Parathyroid adenoma (tissue), 2 donors: ENCODE data around the gene TBC1D8.

Experiments
- H2AFZ ChIP-seq: fragments of 300-600 bp; sonication (generic); one replicate; pipeline ENCODE4 v1.7.0; 2017; ENCODE audit warnings: antibody characterized with exemption, mild to moderate bottlenecking
- H3K27ac ChIP-seq: fragments of 300-600 bp; sonication (generic); one replicate; pipeline ENCODE4 v1.7.0; 2017
- H3K27me3 ChIP-seq: fragments of 300-600 bp; sonication (generic); one replicate; pipeline ENCODE4 v1.7.0; 2017; ENCODE audit warnings: low read length; ENCODE audit not compliant: control insufficient read depth, insufficient read depth
- H3K36me3 ChIP-seq: fragments of 300-600 bp; sonication (generic); one replicate; pipeline ENCODE4 v1.7.0; 2017; ENCODE audit warnings: low read length; ENCODE audit not compliant: control insufficient read depth, insufficient read depth
- H3K4me1 ChIP-seq: fragments of 300-600 bp; sonication (generic); one replicate; pipeline ENCODE4 v1.7.0; 2017; ENCODE audit warnings: control low read depth
- H3K4me2 ChIP-seq: fragments of 300-600 bp; sonication (generic); one replicate; pipeline ENCODE4 v1.7.0; 2017; ENCODE audit warnings: low read length
- H3K4me3 ChIP-seq: fragments of 300-600 bp; sonication (generic); one replicate; pipeline ENCODE4 v1.7.0; 2017; ENCODE audit warnings: low read depth, low read length
- H3K79me2 ChIP-seq: fragments of 300-600 bp; sonication (generic); one replicate; pipeline ENCODE4 v1.7.0; 2017; ENCODE audit warnings: control low read depth
- H3K9ac ChIP-seq: fragments of 300-600 bp; sonication (generic); one replicate; pipeline ENCODE4 v1.7.0; 2017; ENCODE audit warnings: mild to moderate bottlenecking
- H3K9me3 ChIP-seq: fragments of 300-600 bp; sonication (generic); one replicate; pipeline ENCODE4 v1.7.0; 2017; ENCODE audit warnings: low read length; ENCODE audit not compliant: control insufficient read depth
- CTCF ChIP-seq: fragments of 300-600 bp; sonication (generic); IDR thresholded peaks from one replicate; pipeline ENCODE4 v1.7.0; 2017; ENCODE audit warnings: antibody characterized with exemption, mild to moderate bottlenecking
- donor health status: primary hyperparathyroidism.

Gene TBC1D8

GRCh38 chr2:101115664-101116063 is 35.5 kb downstream of the TBC1D8 start:
- H3K27ac ChIP-seq: no peak overlapping the region
- no peaks in the 10 kb centered on the region for H3K27me3 ChIP-seq
- H3K9ac ChIP-seq: no peak overlapping the region
- no peaks in the 10 kb centered on the region for H3K36me3 ChIP-seq
- H3K4me3 ChIP-seq: no peak overlapping the region
- H3K4me2 ChIP-seq: no peak overlapping the region
- no peak for TF ChIP-seq CTCF
- H2AFZ ChIP-seq: no peak overlapping the region
- H3K9me3 ChIP-seq: no peaks in the 10 kb centered on the region
- H3K79me2 ChIP-seq: peaks cover 7% of the 10 kb centered on the region
- H3K4me1 ChIP-seq: peaks cover 24% of the 10 kb centered on the region

- no peak overlapping the region for H3K9ac ChIP-seq
- H2AFZ ChIP-seq: no peak overlapping the region
- no peaks in the 10 kb centered on the region for H3K27me3 ChIP-seq
- no peak overlapping the region for H3K4me3 ChIP-seq
- peaks cover 14% of the 10 kb centered on the region for H3K79me2 ChIP-seq
- H3K4me1 ChIP-seq: peaks cover 22% of the 10 kb centered on the region
- H3K27ac ChIP-seq: no peak overlapping the region
- no peak for TF ChIP-seq CTCF
- no peaks in the 10 kb centered on the region for H3K36me3 ChIP-seq
- no peaks in the 10 kb centered on the region for H3K9me3 ChIP-seq
- no peak overlapping the region for H3K4me2 ChIP-seq
Observed at GRCh38 chr2:101114815-101115214, 36.4 kb downstream of the TBC1D8 start.

- H3K4me2 ChIP-seq: peak overlapping the region; percentile 8
- H3K36me3 ChIP-seq: no peaks in the 10 kb centered on the region
- no peak overlapping the region for H3K9ac ChIP-seq
- peaks cover 22% of the 10 kb centered on the region for H3K4me1 ChIP-seq
- H3K4me3 ChIP-seq: no peak overlapping the region
- TF ChIP-seq CTCF: no peak
- no peak overlapping the region for H2AFZ ChIP-seq
- peaks cover 17% of the 10 kb centered on the region for H3K79me2 ChIP-seq
- H3K27me3 ChIP-seq: no peaks in the 10 kb centered on the region
- no peak overlapping the region for H3K27ac ChIP-seq
- no peaks in the 10 kb centered on the region for H3K9me3 ChIP-seq
Observed at GRCh38 chr2:101114268-101114783, 36.9 kb downstream of the TBC1D8 start.

GRCh38 chr2:101113441-101114267 is 37.5 kb downstream of the TBC1D8 start:
- H3K4me3 ChIP-seq: no peak overlapping the region
- H3K9ac ChIP-seq: no peak overlapping the region
- H3K27me3 ChIP-seq: no peaks in the 10 kb centered on the region
- no peaks in the 10 kb centered on the region for H3K36me3 ChIP-seq
- peak overlapping the region; percentile 29 for H3K27ac ChIP-seq
- peak overlapping the region; percentile 61 for H2AFZ ChIP-seq
- peaks cover 22% of the 10 kb centered on the region for H3K4me1 ChIP-seq
- no peaks in the 10 kb centered on the region for H3K9me3 ChIP-seq
- TF ChIP-seq CTCF: no peak
- no peak overlapping the region for H3K4me2 ChIP-seq
- peaks cover 15% of the 10 kb centered on the region for H3K79me2 ChIP-seq
